Activated B cell treated with CpG ODN at 0.5 μM for 24 hours (primary cell): ENCODE data around the gene BMP2K. TPM values are rescaled to one million over a fixed set of nuclear protein-coding genes. Genes with fewer than 3 reads are reported as not detected.

Experiments used
- ATAC-seq: fragments of 200-7000 bp; cut with Tn5 transposase; one replicate; pipeline ENCODE4 v1.10.0; 2021; ENCODE audit warnings: low read depth, mild to moderate bottlenecking, moderate library complexity
- CTCF ChIA-PET: fragments of 350-600 bp; sonication (Branson Sonifier 250); formaldehyde crosslinking; loops from one replicate; lab custom pipeline; 2021; ENCODE audit warnings: antibody characterized with exemption; lab: Charles Lee
- POLR2A ChIA-PET: fragments of 350-600 bp; sonication (Branson Sonifier 250); formaldehyde crosslinking; loops from one replicate; lab custom pipeline; 2021; ENCODE audit warnings: antibody characterized with exemption; lab: Charles Lee
- DNase-seq: peaks from one replicate; pipeline ENCODE4 v3.0.0; 2022
- H3K27ac Mint-ChIP-seq: one replicate; pipeline ENCODE4 v1.8.0; 2020; ENCODE audit warnings: mixed read lengths
- H3K27me3 Mint-ChIP-seq: one replicate; pipeline ENCODE4 v1.8.0; 2021; ENCODE audit warnings: mixed read lengths
- H3K36me3 Mint-ChIP-seq: one replicate; pipeline ENCODE4 v1.8.0; 2021; ENCODE audit warnings: low read depth, mixed read lengths
- H3K4me1 Mint-ChIP-seq: one replicate; pipeline ENCODE4 v1.8.0; 2021; ENCODE audit warnings: mixed read lengths
- H3K4me3 Mint-ChIP-seq: one replicate; pipeline ENCODE4 v1.8.0; 2020; ENCODE audit warnings: mild to moderate bottlenecking, mixed read lengths
- H3K9me3 Mint-ChIP-seq: one replicate; pipeline ENCODE4 v1.8.0; 2020; ENCODE audit warnings: mixed read lengths
- intact Hi-C: fragments of 100-400 bp; cut with micrococcal nuclease; formaldehyde crosslinking; loops from one replicate; pipeline ENCODE4 v1.15.1; 2024
- total RNA-seq: library from RNA; stranded (reverse); gene quantifications from 2 replicates; pipeline ENCODE4 v1.2.3, GENCODE V29; 2022
- TF ChIP-seq, protein P1 (sequence below): fragments of 200-600 bp; IDR thresholded peaks from one replicate; pipeline ENCODE4 v1.8.0; 2022; ENCODE audit warnings: antibody characterized with exemption, mild to moderate bottlenecking

BMP2K gene
- total RNA-seq, 1 donor from 2014 or later: 135 TPM

DNA sequence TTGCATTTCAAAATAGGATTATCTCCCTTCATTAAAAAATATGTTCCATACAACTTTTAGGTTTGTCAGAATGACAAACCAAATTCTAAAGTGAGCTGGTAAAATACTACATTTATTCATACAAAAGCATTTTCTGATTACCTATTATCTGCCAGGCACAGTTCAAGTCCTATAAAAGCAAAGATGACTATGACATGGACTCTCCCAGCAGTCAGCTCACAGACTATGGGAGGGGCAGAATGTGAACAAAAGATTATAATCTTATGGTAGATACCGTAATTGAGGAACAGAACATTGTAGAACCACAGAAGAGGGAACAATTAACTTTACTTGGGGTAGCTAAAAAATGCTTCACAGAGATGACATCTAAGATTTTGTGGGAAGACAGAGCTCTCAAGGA lies 150.7 kb downstream of the BMP2K start:
- intact Hi-C loops: no loop called here
- H3K36me3 Mint-ChIP-seq: peaks cover 61% of the 10 kb centered on the region
- no peak overlapping the region for H3K4me3 Mint-ChIP-seq
- TF ChIP-seq, protein P1, sequence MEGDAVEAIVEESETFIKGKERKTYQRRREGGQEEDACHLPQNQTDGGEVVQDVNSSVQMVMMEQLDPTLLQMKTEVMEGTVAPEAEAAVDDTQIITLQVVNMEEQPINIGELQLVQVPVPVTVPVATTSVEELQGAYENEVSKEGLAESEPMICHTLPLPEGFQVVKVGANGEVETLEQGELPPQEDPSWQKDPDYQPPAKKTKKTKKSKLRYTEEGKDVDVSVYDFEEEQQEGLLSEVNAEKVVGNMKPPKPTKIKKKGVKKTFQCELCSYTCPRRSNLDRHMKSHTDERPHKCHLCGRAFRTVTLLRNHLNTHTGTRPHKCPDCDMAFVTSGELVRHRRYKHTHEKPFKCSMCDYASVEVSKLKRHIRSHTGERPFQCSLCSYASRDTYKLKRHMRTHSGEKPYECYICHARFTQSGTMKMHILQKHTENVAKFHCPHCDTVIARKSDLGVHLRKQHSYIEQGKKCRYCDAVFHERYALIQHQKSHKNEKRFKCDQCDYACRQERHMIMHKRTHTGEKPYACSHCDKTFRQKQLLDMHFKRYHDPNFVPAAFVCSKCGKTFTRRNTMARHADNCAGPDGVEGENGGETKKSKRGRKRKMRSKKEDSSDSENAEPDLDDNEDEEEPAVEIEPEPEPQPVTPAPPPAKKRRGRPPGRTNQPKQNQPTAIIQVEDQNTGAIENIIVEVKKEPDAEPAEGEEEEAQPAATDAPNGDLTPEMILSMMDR: no peak
- peaks cover 6% of the 10 kb centered on the region for H3K4me1 Mint-ChIP-seq
- no peak overlapping the region for H3K27ac Mint-ChIP-seq
- POLR2A ChIA-PET: no interaction called here
- CTCF ChIA-PET: interaction anchor here (1.1 kb wide), 1 partner anchor 1276 kb away, joined by 3 read pairs; no protein-coding TSS in a partner anchor
- no peak for DNase-seq
- no peaks in the 10 kb centered on the region for H3K9me3 Mint-ChIP-seq
- H3K27me3 Mint-ChIP-seq: no peaks in the 10 kb centered on the region
- ATAC-seq: no peak

DNA sequence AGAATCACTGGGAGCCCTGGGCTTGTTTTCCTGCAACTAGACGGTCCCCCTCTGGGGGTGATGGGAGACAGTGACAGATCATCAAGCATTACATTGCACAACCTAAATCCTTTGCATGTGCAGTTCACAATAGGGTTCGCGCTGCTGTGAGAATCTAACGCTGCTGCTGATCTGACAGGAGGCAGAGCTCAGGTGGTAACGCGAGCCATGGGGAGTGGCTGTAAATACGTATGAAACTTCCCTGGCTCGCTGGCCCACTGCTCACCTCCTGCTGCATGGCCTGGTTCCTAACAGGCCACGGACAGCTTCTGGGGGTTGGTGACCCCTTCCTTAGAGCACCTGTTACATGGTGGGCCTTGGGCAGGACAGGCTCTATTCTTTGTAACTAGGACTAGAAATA lies 152.7 kb downstream of the BMP2K start:
- ATAC-seq: no peak
- H3K36me3 Mint-ChIP-seq: peaks cover 68% of the 10 kb centered on the region
- intact Hi-C loops: no loop called here

DNA sequence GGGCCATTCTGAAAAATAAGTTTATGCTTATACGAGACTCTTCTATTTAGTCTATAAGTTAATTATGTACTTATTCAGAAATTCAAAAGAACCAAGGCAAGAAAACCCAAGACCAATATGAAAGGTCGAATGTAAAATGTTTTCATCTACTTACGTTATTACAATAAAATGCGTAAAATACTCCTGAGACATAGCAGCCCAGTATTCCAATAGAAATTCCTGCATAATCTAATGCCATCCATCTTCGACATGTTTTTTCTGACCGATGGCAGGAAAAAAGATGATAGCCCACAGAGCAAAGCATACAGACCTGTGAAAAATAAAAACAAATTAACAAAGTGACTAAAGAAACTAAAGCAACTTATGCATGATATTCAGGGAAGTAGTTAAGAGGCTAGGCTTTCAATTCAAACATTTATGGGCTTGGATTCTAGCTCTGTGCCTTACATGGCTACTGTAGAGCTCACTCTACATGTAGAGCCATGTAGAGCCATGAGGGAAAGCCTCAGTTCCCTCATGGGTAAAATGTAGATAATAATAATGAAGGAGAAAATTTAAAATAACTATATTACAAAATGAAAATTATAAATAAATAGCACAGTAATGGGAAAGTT lies 154.0 kb downstream of the BMP2K start:
- Mint-ChIP-seq H3K4me1 (no peaks in the 10 kb centered on the region), H3K4me3 (no peak overlapping the region), H3K36me3 (peaks cover 62% of the 10 kb centered on the region), H3K9me3 (no peaks in the 10 kb centered on the region), H3K27ac (no peak overlapping the region), H3K27me3 (no peaks in the 10 kb centered on the region)
- POLR2A ChIA-PET: no interaction called here
- TF ChIP-seq, protein P1: no peak
- CTCF ChIA-PET: no interaction called here
- intact Hi-C loops: no loop called here
- ATAC-seq (no peak), DNase-seq (no peak)

More for the DNA sequence above, 152.7 kb downstream of the BMP2K start:
- Mint-ChIP-seq H3K9me3 (no peaks in the 10 kb centered on the region), H3K27me3 (no peaks in the 10 kb centered on the region), H3K4me3 (no peak overlapping the region), H3K27ac (no peak overlapping the region), H3K4me1 (peaks cover 1% of the 10 kb centered on the region)
- no peak for DNase-seq
- CTCF ChIA-PET: no interaction called here
- POLR2A ChIA-PET: no interaction called here
- TF ChIP-seq, protein P1: no peak

DNA sequence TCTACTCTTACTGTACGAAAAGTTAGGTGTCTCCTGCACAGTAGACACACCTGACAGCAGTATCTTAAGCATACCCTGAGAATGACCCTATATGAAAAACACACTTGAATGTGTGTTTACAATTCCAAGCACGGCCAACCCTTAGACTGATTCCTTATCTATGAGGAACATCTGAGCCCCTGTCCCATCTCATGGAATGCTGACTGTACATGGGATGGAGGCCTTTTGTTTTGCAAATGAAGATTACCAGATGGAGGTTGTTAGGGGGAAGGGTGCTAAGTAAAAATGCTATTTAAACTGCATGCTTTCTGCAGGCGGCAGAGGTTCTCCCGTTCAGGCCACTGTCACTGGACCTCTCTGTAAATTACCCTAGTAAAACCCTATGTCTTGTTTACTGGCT lies 160.8 kb downstream of the BMP2K start:
- DNase-seq: no peak
- Mint-ChIP-seq H3K4me3 (no peak overlapping the region), H3K9me3 (no peaks in the 10 kb centered on the region), H3K36me3 (peaks cover 15% of the 10 kb centered on the region), H3K27ac (no peak overlapping the region), H3K4me1 (peaks cover 20% of the 10 kb centered on the region), H3K27me3 (no peaks in the 10 kb centered on the region)
- POLR2A ChIA-PET: no interaction called here
- CTCF ChIA-PET: no interaction called here
- no peak for ATAC-seq
- TF ChIP-seq, protein P1: no peak
- intact Hi-C loops: loop anchor here (5.0 kb wide), 3 partner anchors 325 to 1135 kb away; partner anchors contain the start of genes ANTXR2 and FRAS1

DNA sequence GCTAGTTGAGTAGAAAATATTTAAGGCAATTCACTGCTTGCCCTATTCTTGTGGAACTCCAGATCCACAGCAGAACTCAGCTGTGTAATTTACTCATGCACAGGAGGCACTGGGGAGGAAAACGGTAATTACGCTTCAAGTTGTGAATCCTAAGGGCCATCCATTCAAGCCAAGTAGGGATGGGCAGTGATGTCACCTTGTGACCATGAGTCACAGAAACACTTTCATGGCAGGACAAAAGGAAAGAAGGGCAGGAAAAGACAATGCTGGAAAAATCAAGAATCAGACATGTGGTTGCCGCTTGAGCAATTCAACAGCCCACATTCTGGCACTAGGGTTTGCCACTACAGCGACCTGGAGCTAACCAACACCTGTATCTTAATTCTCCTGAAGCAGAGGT lies 161.7 kb downstream of the BMP2K start:
- ATAC-seq: no peak
- CTCF ChIA-PET: interaction anchor here (2.8 kb wide), 1 partner anchor 15 kb away, joined by 16 read pairs; no protein-coding TSS in a partner anchor
- intact Hi-C loops: loop anchor here (5.0 kb wide), 3 partner anchors 326 to 1134 kb away; partner anchors contain the start of genes ANTXR2 and FRAS1

More for the DNA sequence above, 161.7 kb downstream of the BMP2K start:
- H3K9me3 Mint-ChIP-seq: no peaks in the 10 kb centered on the region
- peaks cover 9% of the 10 kb centered on the region for H3K36me3 Mint-ChIP-seq
- H3K27ac Mint-ChIP-seq: no peak overlapping the region
- peak overlapping the region; percentile 29 for H3K4me3 Mint-ChIP-seq
- H3K27me3 Mint-ChIP-seq: no peaks in the 10 kb centered on the region
- TF ChIP-seq, protein P1: no peak
- H3K4me1 Mint-ChIP-seq: peaks cover 20% of the 10 kb centered on the region
- POLR2A ChIA-PET: interaction anchor here (0.9 to 1.4 kb wide), 2 partner anchors 15 to 161 kb away, joined by 3 read pairs; partner anchors contain the start of gene BMP2K
- no peak for DNase-seq
